Stimulated activated naive CD8-positive, alpha-beta T cell treated with anti-CD3 and anti-CD28 coated beads, Interleukin-15, Interleukin-2, amounts not matched to agents 100 U/mL and 50 U/mL, for 24 hours (primary cell): ENCODE measurements around the gene CPA5.
A peak's percentile ranks its signal among the peaks of the same experiment; 100 is the strongest.
"Not testable (repeated sequence)": the region's sequence is repeated elsewhere in the genome, so short reads cannot be mapped to it uniquely, and the experiment has no call there.

ENCODE experiments used
- ATAC-seq: fragments of 150-1000 bp; cut with Tn5 transposase; one replicate; pipeline ENCODE4 v1.10.0; 2021
- DNase-seq: peaks from one replicate; pipeline ENCODE4 v3.0.0; 2021

CPA5 gene

DNA sequence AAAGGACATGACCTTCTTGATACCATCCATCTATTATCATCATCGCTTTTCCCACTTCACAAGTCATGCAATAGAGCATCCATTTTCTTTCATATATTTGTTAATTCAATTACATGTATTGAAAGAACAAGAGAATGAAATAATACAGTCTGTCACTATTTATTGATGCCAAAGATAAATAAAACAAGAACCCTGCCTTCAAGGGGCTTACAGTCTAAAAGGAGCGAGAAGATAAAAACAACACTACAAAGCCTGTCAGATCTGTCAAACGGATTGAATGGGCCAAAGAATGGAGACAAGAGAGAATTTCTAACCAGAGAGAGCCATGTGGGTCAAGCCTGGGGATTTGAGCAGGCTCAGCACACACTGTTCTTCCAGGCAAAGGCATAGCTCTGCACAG, 15.9 kb downstream of the CPA5 start:
- no peak for DNase-seq
- ATAC-seq, result no peak

DNA sequence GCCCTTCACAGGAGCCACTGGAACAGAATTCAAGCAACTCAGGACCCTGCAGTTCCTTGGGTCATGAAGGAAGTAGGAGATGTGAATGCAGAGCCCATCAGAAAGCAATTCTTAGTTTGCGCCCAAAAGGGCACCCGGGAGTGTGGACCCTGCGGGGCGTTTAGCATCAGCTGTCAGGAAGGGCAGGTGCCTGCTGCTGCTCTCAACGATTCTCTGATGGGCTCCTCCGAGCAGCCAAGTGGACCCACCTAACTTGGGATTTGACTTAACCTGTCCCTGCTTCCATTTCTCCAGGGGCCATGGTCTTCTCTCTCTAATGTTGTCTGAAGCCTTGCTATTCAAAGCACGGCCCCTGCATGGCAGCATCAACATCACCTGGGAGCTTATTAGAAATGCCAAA, 17.1 kb downstream of the CPA5 start:
- ATAC-seq, result no peak
- DNase-seq, result no peak

DNA sequence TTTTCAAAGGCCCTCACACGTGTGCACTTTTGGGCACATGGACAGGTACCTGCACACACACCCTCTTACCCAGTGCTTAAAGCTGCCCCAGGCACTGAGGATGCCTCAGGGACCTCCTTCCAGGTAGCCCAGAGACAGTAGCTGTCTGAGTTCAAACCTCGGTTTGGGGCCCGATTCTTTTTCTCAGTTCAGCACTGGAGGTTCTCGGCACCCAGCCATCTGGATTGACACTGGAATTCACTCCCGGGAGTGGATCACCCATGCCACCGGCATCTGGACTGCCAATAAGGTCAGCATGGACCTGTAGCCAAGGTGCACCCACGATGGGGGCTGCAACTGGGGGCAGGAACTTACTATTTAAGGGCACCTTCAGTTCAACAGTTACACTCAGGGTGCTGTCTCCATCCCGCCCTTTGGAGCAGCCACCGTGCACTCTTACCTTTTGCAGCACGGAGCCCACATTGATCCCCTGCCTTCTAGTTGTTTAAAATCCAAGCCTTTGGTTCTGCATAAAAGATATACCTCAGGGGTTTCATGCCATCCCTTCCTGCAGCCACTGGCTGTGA, 17.7 kb downstream of the CPA5 start:
- ATAC-seq, result no peak
- DNase-seq, result no peak

DNA sequence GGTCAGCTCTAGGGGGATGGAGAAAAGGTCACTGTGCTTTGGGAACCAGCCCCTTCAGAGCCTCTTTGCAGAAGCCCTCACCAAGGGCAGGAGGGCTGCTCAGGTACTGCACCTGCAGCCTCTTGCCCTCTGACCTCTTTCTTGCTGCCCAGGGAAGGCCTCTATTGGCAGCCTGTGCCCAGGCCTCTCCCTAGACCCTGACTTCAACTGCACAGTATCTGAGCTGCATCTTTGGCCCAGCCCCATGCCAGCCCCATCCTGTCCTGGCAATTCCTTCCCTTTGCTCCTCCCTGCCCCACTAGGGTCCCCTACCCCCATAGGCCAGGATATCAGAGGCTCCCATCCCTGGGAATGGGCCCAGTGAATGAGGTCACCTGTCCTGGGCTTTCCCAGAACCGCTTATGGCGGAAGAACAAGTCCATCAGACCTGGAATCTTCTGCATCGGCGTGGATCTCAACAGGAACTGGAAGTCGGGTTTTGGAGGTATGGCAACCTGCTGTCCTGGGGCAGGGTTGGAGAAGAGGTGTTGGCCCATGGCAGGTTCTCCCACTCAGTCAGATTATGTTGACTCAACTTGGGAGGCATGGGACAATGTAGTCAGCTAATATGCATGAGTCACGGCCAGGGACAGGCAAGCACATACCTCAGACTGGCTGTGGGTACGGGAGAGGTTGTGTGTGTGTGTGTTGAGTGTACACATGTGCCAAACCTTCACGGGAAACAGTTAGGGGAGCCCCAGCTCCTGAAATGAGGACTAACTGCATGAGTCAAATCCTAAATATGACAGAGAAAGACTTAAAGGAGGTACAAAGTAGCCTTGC, 18.6 kb downstream of the CPA5 start:
- ATAC-seq (peak; percentile 94), DNase-seq (peak; percentile 53)

DNA sequence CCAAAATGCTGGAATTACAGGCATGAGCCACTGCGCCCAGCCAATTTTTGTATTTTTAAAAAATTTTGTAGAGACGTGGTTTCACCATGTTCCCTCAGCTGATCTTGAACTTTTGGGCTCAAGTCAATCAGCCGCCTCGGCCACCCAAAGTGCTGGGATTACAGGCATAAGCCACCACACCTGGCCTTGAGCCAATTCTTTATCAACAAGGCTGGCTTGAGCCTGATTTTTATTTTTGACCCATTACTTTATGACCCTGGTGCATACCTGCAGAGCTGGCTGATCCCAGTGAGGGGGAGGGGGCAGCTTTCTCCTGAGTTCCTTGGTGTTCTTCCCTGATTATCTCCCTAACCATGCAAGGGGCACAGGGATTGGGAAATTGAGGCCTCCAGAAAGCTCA, 19.8 kb downstream of the CPA5 start:
- DNase-seq, result no peak
- no peak for ATAC-seq

DNA sequence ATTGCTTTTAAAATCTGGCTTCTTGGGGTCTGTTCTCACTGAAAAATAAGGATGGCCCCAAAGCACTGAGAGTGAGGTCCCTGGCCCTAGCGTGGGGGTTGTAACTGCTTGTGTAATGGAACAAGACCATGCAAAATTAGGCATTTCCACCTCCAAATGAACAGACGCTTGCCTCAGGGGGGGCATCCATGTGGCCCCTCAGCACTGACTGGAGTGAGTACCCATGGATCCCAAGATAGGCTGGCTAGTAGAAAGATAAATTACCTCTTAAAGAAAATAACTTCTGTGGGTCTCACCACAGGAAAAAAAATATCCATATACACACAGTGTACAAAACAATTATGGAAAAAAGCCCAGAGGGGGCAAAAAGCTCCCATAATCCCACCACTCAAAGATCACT, 20.5 kb downstream of the CPA5 start:
- ATAC-seq (no peak), DNase-seq (no peak)

DNA sequence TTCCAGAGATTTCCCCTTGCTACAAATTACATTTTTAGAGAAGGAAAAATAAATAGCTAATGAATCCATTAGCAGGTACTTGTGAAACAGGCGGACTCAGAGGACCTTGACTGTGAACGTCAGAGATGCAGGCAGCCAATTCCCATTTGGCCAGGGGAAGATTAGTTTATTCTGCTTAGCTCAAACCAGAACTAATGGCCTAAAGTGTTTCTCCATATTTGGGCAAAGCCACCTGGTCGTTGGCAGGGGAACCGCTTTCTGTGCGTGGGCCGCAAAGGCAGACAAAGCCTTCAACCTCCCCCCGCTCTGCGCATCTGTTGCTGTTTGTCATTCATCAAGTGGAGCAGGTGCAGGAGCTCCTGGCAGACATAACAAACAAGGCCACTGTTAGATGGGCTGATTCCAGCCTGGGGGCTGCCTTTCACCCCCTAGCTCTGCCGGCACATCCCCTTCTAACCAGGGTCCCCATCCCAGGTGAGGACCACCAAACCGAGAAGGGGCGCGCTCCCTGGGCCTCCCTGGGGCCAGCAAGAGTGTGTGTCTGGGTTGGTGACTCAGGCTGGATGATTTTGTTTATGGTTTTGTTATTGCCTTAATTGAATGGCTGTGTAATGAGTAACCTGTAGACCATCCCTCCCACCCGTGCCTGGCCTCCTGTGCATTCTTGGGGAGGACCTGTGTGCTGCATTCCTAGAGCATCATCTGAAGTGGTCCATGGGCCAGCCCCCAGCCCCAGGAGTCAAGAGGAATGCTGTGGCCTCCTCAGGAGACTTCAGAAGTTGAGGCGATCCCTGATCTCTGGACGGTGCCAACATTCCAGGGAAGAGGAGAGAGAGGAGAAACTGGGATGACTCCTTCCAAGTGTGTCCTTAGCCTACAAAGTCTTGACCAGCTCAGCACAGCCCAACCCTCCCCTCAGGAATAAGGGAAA, 21.2 kb downstream of the CPA5 start:
- DNase-seq (no peak), ATAC-seq (no peak)

DNA sequence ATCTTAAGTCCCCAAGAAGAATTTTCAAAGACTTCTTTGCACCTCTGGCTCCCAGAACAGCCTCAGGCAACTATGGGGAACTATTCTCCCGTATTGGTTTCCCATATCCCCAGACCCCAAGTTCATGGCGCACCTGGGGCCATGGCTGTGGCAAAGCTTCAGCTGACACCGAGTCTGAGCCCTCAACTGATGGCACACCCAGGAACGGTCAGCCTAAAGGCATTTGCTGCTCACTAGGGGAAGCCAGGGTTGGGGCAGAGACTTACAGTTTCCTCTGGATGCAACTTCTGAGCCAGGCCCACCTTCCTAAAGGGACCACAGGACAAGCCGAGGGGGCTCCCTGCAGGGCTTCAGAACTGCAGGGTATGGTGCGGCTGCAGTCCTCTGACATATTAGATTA, 21.9 kb downstream of the CPA5 start:
- no peak for DNase-seq

DNA sequence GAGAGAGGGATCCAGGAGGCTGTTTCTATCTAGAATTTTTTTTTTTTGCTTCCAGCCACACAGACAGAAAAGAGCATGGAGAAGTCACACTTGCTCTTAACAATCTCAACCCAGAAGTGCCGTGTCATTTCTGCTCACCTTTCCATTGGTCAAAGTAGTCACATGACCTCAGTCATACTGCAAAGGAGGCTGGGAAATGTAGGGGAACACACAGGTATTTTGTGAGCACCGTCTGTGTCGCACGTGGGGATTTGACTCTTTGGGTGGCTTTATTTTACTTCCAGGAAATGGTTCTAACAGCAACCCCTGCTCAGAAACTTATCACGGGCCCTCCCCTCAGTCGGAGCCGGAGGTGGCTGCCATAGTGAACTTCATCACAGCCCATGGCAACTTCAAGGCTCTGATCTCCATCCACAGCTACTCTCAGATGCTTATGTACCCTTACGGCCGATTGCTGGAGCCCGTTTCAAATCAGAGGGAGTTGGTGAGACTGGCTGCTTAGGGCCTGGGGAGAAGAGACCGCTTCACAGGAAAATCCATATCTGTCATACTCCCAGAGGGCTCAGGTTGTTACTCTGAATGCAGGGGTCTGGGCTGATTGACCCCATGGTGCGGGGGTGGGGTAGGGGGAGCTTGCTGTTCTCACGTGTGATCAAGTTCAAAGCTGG, 22.6 kb downstream of the CPA5 start:
- DNase-seq, result no peak
- ATAC-seq, result no peak

More for the DNA sequence above, 21.9 kb downstream of the CPA5 start:
- ATAC-seq, result no peak

DNA sequence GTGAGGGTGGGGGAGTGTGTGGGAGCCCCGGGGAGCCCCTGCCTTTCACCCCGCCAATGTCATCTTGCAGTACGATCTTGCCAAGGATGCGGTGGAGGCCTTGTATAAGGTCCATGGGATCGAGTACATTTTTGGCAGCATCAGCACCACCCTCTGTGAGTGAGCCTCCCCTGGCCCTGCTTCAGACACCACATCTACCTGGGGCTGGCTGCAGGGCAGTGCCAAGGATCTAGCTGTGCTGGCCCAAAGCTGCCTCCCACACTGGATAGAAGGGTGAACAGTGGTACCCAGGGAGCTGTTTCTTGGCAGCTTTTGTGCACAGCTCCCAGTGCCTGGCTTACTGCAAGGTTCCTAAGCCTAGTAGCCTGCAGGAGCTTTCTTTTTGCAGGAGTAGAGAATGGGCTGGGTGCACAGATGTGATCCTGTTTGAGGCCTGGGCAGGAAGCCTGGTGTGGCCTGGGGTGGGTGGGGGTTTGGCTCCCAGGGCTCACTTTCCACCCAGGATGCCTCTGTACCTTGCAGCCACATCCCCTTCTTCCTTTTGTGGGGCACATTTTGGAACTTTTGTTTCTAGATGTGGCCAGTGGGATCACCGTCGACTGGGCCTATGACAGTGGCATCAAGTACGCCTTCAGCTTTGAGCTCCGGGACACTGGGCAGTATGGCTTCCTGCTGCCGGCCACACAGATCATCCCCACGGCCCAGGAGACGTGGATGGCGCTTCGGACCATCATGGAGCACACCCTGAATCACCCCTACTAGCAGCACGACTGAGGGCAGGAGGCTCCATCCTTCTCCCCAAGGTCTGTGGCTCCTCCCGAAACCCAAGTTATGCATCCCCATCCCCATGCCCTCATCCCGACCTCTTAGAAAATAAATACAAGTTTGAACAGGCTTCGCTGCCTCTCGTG, 23.5 kb downstream of the CPA5 start:
- ATAC-seq, result no peak
- DNase-seq, result no peak

DNA sequence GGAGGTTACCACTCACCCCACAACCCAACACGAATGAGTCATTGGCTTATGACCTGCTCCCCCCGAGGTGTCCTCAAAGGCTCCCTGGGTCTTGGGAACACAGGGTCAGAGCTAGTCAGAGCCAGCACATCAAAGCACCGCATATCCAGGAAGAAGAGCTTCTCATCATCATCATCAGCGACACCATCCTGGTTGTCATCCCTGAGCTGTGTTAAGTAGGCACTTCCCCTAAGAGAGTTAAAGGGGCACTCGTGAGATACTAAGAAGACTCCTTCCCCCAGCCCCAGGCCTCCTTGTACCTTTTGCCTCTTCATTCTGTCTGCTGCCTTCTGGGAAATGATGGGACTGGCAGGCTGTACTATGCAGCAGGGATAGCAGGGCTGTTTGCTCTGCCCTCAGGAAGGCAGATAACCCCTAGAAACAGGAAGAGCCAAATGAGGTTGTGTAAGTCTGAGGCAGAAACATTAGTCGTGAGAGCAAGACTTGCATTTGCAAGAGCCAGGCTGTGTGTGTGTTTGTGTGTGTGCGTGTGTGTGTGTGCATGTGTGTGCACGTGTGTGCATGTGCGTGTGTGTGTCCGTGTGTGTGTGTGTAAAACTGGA, 24.6 kb downstream of the CPA5 start:
- DNase-seq (no peak), ATAC-seq (no peak)

DNA sequence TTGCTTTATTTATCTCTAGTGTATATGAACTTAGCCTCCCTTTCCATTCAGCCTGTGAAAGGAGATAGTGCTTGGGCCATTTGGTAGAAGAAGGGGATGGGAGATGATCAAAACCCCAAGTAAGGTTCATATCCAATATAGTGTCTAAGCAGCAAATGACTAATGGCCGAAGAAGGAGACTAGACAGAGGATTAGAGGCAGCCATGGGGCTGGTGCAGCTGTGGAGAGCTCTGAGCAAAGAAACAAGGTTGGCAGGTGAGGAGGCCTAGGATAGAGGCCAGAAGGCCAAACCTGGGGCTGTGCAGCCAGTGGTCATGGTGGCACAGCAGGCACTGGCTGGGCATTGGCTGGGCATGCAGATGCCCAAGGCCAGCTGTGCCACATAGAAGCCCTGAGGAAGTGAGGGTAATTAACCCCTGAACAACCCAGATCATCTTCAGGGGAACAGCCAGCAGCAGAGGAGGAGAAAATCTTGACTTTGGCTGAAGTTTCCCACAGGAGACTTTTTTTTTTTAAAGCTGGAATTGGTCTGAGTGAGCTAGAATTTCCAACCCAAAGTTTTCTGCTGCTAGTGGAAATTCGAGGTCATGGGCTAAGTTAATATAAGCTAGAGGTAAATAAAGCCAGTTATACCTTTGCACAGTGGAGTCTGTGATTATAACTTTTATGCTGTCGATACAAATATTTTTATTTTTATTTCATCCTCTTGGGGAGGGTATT, 25.4 kb downstream of the CPA5 start:
- no peak for DNase-seq
- no peak for ATAC-seq

DNA sequence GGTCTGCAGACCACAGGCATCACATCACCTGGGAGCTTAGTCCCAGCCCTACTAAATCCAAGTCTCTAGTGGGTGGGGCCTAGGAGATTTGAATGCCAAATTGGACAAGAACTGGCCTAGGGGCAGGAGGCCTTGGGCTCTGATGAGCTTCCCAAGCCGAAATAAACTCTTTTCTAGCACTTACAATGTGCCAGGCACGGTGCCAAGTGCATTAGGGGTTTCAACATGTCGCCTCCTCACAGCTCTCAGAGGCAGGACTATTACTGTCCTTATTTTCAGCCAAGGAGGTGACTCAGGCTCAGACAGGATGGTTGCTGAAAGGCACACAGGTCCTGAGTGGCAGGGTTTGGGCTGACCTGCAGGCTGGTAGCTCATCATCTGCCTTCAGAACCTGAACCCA, 26.4 kb downstream of the CPA5 start:
- ATAC-seq (no peak), DNase-seq (no peak)

DNA sequence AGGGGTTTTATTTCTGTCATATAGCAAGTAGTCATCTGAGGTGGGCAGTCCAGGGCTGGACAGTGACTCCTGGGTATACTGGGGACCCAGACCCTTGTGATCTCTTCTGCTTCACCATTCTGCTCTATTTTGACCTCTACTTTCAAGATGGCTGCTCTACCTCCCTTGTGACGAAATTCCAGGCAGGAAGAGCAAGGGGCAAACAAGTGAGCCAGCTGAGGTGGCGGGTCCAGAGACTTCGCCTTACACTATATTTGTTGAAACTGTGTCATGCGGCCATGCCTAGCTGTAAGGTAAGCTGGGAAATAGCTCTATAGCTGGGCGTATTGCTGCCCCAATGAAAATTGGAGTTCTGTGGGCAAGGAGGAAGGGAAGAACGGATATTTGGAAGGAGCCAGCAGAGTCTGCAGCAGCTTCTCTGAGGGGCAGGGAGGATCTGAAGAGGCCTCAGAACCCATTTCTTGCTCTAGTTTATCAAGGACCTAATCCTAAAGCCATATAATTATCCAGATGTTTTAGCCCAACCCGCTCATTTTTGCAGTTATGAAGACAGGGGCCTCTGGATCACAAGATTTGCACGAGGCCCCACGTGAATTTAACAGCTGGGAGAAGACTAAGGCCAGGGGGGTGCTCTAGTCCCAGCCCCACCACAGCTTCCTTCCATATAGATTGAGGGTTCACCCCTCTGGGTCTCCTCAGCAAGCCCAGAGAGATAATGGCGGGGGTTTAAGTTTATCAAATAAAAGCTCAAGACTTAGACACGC, 28.0 kb downstream of the CPA5 start:
- ATAC-seq, result no peak

DNA sequence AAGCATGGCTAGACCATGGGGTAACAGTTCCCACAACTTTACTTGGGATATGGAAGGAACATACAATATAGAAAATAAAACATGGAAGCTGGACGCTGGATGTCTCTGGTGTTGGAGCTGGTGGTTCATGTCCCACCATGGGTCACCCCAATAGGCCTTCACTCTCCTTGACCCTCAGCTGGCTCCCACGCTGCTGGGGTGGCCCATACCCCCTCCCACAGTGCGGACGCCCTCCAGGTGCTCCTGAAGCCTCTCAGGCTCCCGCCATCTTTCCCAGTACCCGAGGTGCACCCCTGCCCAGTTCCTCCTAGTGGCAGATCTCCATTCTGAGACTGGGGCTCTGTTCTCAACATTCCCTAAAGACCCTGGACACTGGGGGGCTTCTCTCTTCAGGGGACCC, 29.9 kb downstream of the CPA5 start:
- DNase-seq (no peak), ATAC-seq (no peak)

More for the DNA sequence above, 28.0 kb downstream of the CPA5 start:
- no peak for DNase-seq

DNA sequence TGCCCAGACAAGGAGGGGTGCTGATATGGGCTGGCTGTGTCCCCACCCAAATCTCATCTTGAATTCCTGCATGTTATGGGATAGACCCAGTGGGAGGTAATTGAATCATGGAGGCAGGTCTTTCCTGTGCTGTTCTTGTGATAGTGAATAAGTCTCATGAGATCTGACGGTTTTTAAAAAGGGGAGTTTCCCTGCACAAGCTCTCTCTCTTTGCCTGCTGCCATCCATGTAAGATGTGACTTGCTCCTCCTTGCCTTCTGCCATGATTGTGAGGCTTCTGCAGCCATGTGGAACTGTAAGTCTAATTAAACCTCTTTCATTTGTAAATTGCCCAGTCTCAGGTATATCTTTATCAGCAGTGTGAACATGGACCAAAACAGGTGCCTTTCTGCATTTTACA, 31.8 kb downstream of the CPA5 start:
- not testable (repeated sequence) for DNase-seq, ATAC-seq

DNA sequence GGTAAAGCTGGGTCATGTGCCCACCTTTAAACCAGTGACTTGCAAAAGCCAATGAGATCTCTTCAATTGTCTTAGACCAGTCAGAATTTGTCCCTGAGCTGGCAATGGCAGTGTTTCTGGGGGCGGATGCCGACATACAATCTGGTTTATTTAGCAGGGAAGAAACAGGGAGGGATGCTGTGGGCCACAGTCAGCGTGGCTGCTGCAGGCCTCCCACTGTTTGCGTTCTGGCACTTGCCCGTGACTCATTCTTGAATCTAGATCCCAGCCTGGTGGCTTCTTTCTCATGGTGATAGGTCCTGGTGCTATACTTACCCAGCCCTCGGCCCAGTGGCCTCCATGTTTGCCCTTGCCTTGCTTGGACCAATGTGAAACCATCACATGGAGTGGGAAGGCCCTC, 32.6 kb downstream of the CPA5 start:
- ATAC-seq (no peak), DNase-seq (no peak)

DNA sequence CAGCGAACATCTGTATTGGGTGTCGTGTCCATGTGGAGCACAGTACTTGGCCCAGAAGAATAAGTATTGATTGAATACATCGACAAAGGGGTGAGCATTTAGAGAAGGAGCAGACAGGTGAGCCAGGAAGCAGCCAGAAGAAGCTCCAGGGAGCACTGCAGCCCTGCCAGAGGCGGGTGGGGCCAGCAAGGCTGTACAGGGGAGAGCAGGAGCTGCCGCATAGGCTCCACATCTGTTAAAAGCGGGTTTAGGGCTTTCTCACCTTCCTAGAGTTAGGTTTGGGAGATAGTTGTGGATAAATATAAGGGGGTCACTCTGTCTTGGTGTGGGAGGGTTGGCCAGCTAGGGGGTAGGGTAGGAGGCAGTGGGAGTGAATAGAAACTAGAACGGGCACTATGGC, 34.4 kb downstream of the CPA5 start:
- DNase-seq, result no peak
- ATAC-seq, result no peak

DNA sequence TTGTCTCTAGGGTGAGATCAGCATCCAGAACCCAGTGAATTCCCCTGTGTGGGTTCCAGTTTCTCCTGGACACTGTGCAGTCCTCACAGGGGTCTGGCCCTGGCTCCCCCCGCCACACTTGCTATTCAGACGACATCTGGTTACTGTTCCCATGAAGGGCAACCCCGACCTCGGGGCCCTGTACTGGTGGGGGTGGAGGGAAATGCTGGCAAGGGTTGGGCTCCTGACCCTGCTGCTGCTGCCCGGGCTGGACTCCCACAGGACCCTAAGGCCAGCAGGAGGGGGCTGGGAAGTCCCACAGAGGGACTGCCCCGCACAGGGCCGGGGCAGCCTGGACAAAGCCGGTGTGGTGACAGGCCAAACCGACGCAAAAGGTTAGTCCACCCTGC, 34.9 kb downstream of the CPA5 start:
- ATAC-seq (no peak), DNase-seq (no peak)
